Tibial nerve (tissue), 4 donors: Measurements from ENCODE around the gene SNX13. TPM values are rescaled to one million over a fixed set of nuclear protein-coding genes. Genes with fewer than 3 reads are reported as not detected.
"Not testable (repeated sequence)": the region's sequence is repeated elsewhere in the genome, so short reads cannot be mapped to it uniquely, and the experiment has no call there.

Experiments used
- DNase-seq, 2 donors: peaks; one replicate each; pipeline ENCODE4 v3.0.0-alpha.2; 2019; ENCODE audit warnings: low spot score in 2 of 2
- H3K27ac ChIP-seq, 4 donors: fragments of 200-600 bp; sonication (generic) in 3 of 4; one replicate each; pipeline ENCODE4 v1.5.1; 2017 to 2019; ENCODE audit warnings: mild to moderate bottlenecking in 1 of 4
- H3K27me3 ChIP-seq, 2 donors: fragments of 200-600 bp; sonication (generic) in 1 of 2; one replicate each; pipeline versions ENCODE4 v1.5.1 to v1.6.0; 2017 to 2019
- H3K36me3 ChIP-seq, 3 donors: fragments of 200-600 bp; sonication (generic); one replicate each; pipeline ENCODE4 v1.5.1; 2018 to 2019
- H3K4me1 ChIP-seq, 4 donors: fragments of 200-600 bp; sonication (generic) in 3 of 4; one replicate each; pipeline ENCODE4 v1.5.1; 2017 to 2019
- H3K4me3 ChIP-seq, 4 donors: fragments of 200-600 bp; sonication (generic) in 3 of 4; one replicate each; pipeline ENCODE4 v1.5.1; 2017 to 2019; ENCODE audit warnings: mild to moderate bottlenecking in 1 of 4, moderate library complexity in 1 of 4
- H3K9me3 ChIP-seq, 4 donors: fragments of 200-600 bp; sonication (generic) in 3 of 4; one replicate each; pipeline ENCODE4 v1.5.1; 2017 to 2019
- CTCF ChIP-seq, 5 experiments: fragments of 200-600 bp in 3 of 5; fragments of 450-650 bp in 2 of 5; sonication (generic) in 3 of 5; IDR thresholded peaks; one replicate each; pipeline ENCODE4 v1.5.1; 2016 to 2019; ENCODE audit warnings: antibody characterized with exemption in 5 of 5, mild to moderate bottlenecking in 3 of 5, moderate library complexity in 2 of 5
- EP300 ChIP-seq, 2 donors: sonication (generic); formaldehyde crosslinking; IDR thresholded peaks; one replicate each; pipeline ENCODE4 v1.6.1; 2017; ENCODE audit warnings: antibody characterized with exemption in 2 of 2, mild to moderate bottlenecking in 1 of 2
- POLR2A ChIP-seq, 2 donors: fragments of 450-650 bp; IDR thresholded peaks; one replicate each; pipeline ENCODE4 v1.6.1; 2017; ENCODE audit warnings: antibody characterized with exemption in 2 of 2, mild to moderate bottlenecking in 2 of 2, moderate library complexity in 2 of 2
- WGBS, 2 donors: methylation state at CpG; one replicate each; pipeline ENCODE4 v1.1.5; 2018; 5-methylcytosine and 5-hydroxymethylcytosine counted together
- total RNA-seq, 4 donors: library from RNA; depleted of rRNA; stranded (reverse); fragments of >200 nt; gene quantifications; one replicate each; pipeline ENCODE4 v1.1.0, GENCODE V29; 2016

Gene SNX13
- total RNA-seq, 4 donors from 2014 or later: 52.8 to 77.6 (median 58.9) TPM

- Histone ChIP-seq H3K27ac (no peak overlapping the region), H3K4me1 (peaks cover 0 to 14% (median 4%) of the 10 kb centered on the region in 4 donors), H3K27me3 (no peaks in the 10 kb centered on the region), H3K9me3 (peaks cover 0 to 19% (median 5%) of the 10 kb centered on the region in 4 donors), H3K4me3 (no peak overlapping the region), H3K36me3 (peaks cover 0 to 6% (median 0%) of the 10 kb centered on the region in 3 donors)
- no peak for TF ChIP-seq CTCF (IDR thresholded peaks at IDR 0.05)
- TF ChIP-seq POLR2A (IDR thresholded peaks at IDR 0.05): no peak
- no peak for TF ChIP-seq EP300 (IDR thresholded peaks at IDR 0.05)
- DNase-seq: no peak
- WGBS, 2 donors: 75 to 82% methylated on average over 6 of the region's 6 CpGs
Measured at GRCh38 chr7:17915168-17915567, 25.1 kb downstream of the SNX13 start.

DNA sequence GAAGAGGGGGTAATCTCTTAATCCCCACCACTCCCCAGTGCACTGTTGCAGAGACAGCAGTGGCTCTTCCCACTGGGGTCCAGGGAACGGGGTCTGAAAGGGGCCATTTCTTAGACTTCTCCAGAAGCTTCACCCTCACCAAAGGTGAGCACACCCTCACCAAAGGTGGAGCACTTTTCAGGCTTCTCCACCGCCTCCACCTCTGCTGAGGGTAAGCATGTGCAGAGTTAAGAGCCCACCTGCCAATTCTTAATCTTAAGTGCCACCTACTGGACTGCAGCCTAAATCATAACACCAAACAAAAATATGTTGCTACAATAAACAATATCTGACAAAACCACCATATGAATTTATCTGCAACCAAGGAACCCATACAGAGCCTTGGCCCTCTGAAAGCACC is 27.0 kb downstream of the SNX13 start:
- H3K4me3 ChIP-seq: no peak overlapping the region
- H3K9me3 ChIP-seq: peaks cover 0 to 17% (median 5%) of the 10 kb centered on the region in 4 donors
- peaks cover 0 to 14% (median 4%) of the 10 kb centered on the region in 4 donors for H3K4me1 ChIP-seq
- no peaks in the 10 kb centered on the region for H3K27me3 ChIP-seq
- DNase-seq: no peak
- no peak overlapping the region for H3K27ac ChIP-seq
- TF ChIP-seq CTCF (IDR thresholded peaks at IDR 0.05) (no peak), EP300 (IDR thresholded peaks at IDR 0.05) (no peak), POLR2A (IDR thresholded peaks at IDR 0.05) (no peak)
- 91 to 97% methylated on average over 2 of the region's 2 CpGs for WGBS, 2 donors
- peaks cover 0 to 6% (median 0%) of the 10 kb centered on the region in 3 donors for H3K36me3 ChIP-seq

- H3K27me3 ChIP-seq: no peaks in the 10 kb centered on the region
- no peak for TF ChIP-seq POLR2A (IDR thresholded peaks at IDR 0.05)
- TF ChIP-seq CTCF (IDR thresholded peaks at IDR 0.05): no peak
- TF ChIP-seq EP300 (IDR thresholded peaks at IDR 0.05): no peak
- H3K27ac ChIP-seq: no peak overlapping the region
- H3K36me3 ChIP-seq: peaks cover 0 to 6% (median 0%) of the 10 kb centered on the region in 3 donors
- H3K4me1 ChIP-seq: peaks cover 0 to 14% (median 4%) of the 10 kb centered on the region in 4 donors
- H3K9me3 ChIP-seq: peaks cover 0 to 16% (median 5%) of the 10 kb centered on the region in 4 donors
- no peak overlapping the region for H3K4me3 ChIP-seq
- WGBS, 2 donors: 76 to 82% methylated on average over 5 of the region's 5 CpGs
- no peak for DNase-seq
Measured at GRCh38 chr7:17912536-17913235, 27.6 kb downstream of the SNX13 start.

DNA sequence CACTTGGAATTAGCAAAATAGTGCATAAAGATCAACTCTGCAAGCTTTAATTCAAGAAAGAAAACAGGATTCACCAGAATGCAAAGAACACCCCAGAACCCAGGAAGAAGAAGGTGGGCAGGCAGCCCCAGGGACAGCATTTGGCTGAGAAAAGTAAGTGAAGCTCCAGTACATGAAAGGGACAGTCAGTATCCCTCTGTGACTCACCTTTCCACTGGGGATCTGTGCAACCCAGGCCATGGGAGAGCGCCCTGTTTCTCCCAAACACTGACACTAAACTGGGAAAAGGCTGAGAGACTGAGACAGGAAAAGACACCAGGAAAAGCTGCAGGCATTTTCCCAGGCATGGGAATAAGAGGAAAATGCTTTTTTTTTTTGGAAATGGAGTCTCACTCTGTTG is 28.2 kb downstream of the SNX13 start:
- Histone ChIP-seq H3K4me1 (peaks cover 0 to 15% (median 4%) of the 10 kb centered on the region in 4 donors), H3K4me3 (no peak overlapping the region), H3K27ac (no peak overlapping the region), H3K9me3 (peaks cover 0 to 9% (median 4%) of the 10 kb centered on the region in 4 donors), H3K36me3 (peaks cover 0 to 6% (median 0%) of the 10 kb centered on the region in 3 donors), H3K27me3 (no peaks in the 10 kb centered on the region)
- no peak for DNase-seq
- TF ChIP-seq CTCF (IDR thresholded peaks at IDR 0.05): no peak
- no peak for TF ChIP-seq EP300 (IDR thresholded peaks at IDR 0.05)
- TF ChIP-seq POLR2A (IDR thresholded peaks at IDR 0.05): no peak
- WGBS, 2 donors: 0 to 50% methylated on average over 1 of the region's 1 CpG

DNA sequence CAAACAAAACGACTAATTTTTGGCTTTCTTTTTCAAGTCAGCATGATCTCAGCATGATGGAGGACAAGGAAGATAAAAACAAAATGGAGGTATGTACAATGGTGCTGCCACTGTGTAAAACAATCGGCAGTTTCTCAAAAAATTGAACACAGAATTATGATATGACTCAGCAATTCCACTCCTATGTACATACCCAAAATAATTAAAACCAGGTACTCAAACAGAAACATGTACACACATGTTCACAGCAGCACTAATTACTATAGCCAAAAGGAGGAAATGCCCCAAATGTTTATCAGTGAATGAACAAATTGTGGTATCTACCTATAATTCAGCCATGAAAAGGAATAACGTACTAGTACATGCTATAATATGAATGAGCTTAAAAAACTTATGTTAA is 29.9 kb downstream of the SNX13 start:
- WGBS, 2 donors: 92 to 97% methylated on average over 3 of the region's 3 CpGs
- Histone ChIP-seq H3K27ac (no peak overlapping the region), H3K27me3 (no peaks in the 10 kb centered on the region), H3K4me1 (peaks cover 0 to 17% (median 4%) of the 10 kb centered on the region in 4 donors), H3K4me3 (no peak overlapping the region), H3K9me3 (no peaks in the 10 kb centered on the region), H3K36me3 (peaks cover 0 to 6% (median 0%) of the 10 kb centered on the region in 3 donors)
- no peak for TF ChIP-seq EP300 (IDR thresholded peaks at IDR 0.05)
- TF ChIP-seq POLR2A (IDR thresholded peaks at IDR 0.05): no peak
- TF ChIP-seq CTCF (IDR thresholded peaks at IDR 0.05): no peak
- DNase-seq: no peak

- not testable (repeated sequence) for H3K27ac ChIP-seq, DNase-seq, H3K4me3 ChIP-seq, H3K36me3 ChIP-seq, H3K9me3 ChIP-seq, H3K27me3 ChIP-seq
- H3K4me1 ChIP-seq: peaks cover 0 to 12% (median 4%) of the 10 kb centered on the region in 4 donors
- WGBS, 2 donors: 95 to 96% methylated on average over 4 of the region's 4 CpGs
Measured at GRCh38 chr7:17909310-17909709, 31.0 kb downstream of the SNX13 start.
